PFSK-1 (cell line): ENCODE measurements around the gene FAM124A.

Experiments used
- FOXP2 ChIP-seq: optimal IDR thresholded peaks from 2 replicates; pipeline ENCODE3; 2011; ENCODE audit warnings: borderline replicate concordance, control low read depth, inconsistent platforms; ENCODE audit not compliant: insufficient read depth; ENCODE audit errors: extremely low read length, extremely low read depth
- POLR2AphosphoS5 ChIP-seq: IDR thresholded peaks from 2 replicates; pipeline ENCODE4 v1.6.1; 2012; ENCODE audit warnings: low read depth, mild to moderate bottlenecking, control low read depth, low read length, moderate library complexity
- REST ChIP-seq, 2 experiments: IDR thresholded peaks; 2 replicates each; pipeline versions ENCODE4 v1.6.1 to v1.8.0; 2011 to 2012; ENCODE audit warnings: low read depth in 2 of 2, low read length in 2 of 2, control low read depth in 1 of 2, inconsistent platforms in 1 of 2, mild to moderate bottlenecking in 1 of 2, moderate library complexity in 1 of 2; ENCODE audit not compliant: insufficient read depth in 1 of 2
- SIN3A ChIP-seq: IDR thresholded peaks from 2 replicates; pipeline ENCODE4 v1.6.1; 2012; ENCODE audit warnings: mild to moderate bottlenecking, low read length, moderate library complexity, borderline replicate concordance; ENCODE audit not compliant: insufficient read depth
- TAF1 ChIP-seq: IDR thresholded peaks from 2 replicates; pipeline ENCODE4 v1.6.1; 2012; ENCODE audit warnings: low read length, control low read depth, borderline replicate concordance; ENCODE audit not compliant: insufficient read depth

Gene FAM124A

DNA sequence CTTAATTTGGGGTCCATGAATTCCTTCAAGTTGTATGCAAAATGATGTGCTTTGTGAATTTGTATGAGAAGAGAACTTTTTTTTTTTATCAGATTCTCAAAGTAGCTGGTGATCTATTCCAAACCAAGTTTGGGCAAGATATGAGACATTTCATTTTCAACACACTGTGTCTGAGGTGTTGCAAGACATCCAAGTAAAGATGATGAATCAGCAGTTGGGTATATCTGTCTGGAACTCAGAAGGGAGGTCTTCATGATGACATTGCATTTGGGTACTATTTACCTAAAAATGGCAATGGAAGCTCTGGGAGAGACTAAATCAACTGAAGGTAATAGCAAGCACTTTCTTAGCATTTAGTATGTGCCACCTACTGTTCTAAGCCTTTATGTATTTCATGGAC, 2.8 kb downstream of the FAM124A start:
- no peak for TF ChIP-seq SIN3A
- no peak for TF ChIP-seq FOXP2
- TF ChIP-seq POLR2AphosphoS5: no peak
- TF ChIP-seq REST (IDR thresholded peaks at IDR 0.05; ENCODE audit: insufficient read depth in 1 of 2, low read depth in 2 of 2, low read length in 2 of 2): no peak
- no peak for TF ChIP-seq TAF1

DNA sequence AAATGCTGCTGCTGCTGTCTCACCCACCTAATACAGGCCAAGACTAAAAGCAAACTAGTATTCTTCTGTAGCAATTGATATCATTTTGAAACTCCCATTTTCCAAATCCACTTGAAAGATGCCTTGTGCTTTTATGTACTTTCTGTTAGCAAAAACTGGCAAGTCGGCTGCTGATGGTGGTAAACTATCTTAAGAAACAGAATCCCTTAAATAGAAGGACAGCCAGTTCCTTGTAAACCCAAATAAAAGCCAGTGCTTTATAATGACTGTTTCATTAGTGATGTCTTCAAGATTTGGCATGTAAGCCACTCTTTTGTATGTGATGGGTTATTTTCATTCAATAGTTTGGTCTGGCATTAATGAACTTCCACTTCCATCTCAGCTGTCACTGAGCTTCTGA, 5.2 kb downstream of the FAM124A start:
- TF ChIP-seq TAF1: no peak

- TF ChIP-seq TAF1 (no peak), POLR2AphosphoS5 (no peak), SIN3A (no peak), REST (IDR thresholded peaks at IDR 0.05; ENCODE audit: insufficient read depth in 1 of 2, low read depth in 2 of 2, low read length in 2 of 2) (no peak), FOXP2 (no peak)
Observed at GRCh38 chr13:51229101-51229719, 7.0 kb downstream of the FAM124A start.

- TF ChIP-seq TAF1 (no peak), SIN3A (no peak), FOXP2 (no peak), REST (IDR thresholded peaks at IDR 0.05; ENCODE audit: insufficient read depth in 1 of 2, low read depth in 2 of 2, low read length in 2 of 2) (no peak), POLR2AphosphoS5 (no peak)
Observed at GRCh38 chr13:51229731-51230130, 7.5 kb downstream of the FAM124A start.

- TF ChIP-seq SIN3A (no peak), REST (IDR thresholded peaks at IDR 0.05; ENCODE audit: insufficient read depth in 1 of 2, low read depth in 2 of 2, low read length in 2 of 2) (no peak)
Observed at GRCh38 chr13:51230477-51231105, 8.4 kb downstream of the FAM124A start.
